Muscle of leg (tissue), 11 donors: Measurements from ENCODE around the gene DCP2. TPM values are rescaled to one million over a fixed set of nuclear protein-coding genes. Genes with fewer than 3 reads are reported as not detected.

Source experiments
- DNase-seq: peaks from one replicate; pipeline ENCODE4 v3.0.0; 2013
- H3K27ac ChIP-seq: one replicate; pipeline ENCODE4 v1.5.1; 2013; ENCODE audit warnings: mild to moderate bottlenecking, low read length, control low read depth
- H3K27me3 ChIP-seq: one replicate; pipeline ENCODE4 v1.6.1; 2013; ENCODE audit warnings: low read length; ENCODE audit not compliant: control insufficient read depth, insufficient read depth
- H3K36me3 ChIP-seq: one replicate; pipeline ENCODE4 v1.6.1; 2013; ENCODE audit warnings: low read length; ENCODE audit not compliant: control insufficient read depth, insufficient read depth
- H3K4me1 ChIP-seq: one replicate; pipeline ENCODE4 v1.6.1; 2013; ENCODE audit warnings: low read length; ENCODE audit not compliant: control insufficient read depth, insufficient read depth
- H3K4me3 ChIP-seq: one replicate; pipeline ENCODE4 v1.5.1; 2013; ENCODE audit warnings: low read length, control low read depth
- H3K9me3 ChIP-seq: replicated peaks from 2 replicates; pipeline ENCODE4 v1.6.1; 2013; ENCODE audit warnings: low read depth, low read length; ENCODE audit not compliant: control insufficient read depth
- WGBS: methylation state at CpG from one replicate; pipeline ENCODE4 v1.1.5; 2013; ENCODE audit warnings: missing lambda C conversion rate; ENCODE audit not compliant: insufficient coverage; 5-methylcytosine and 5-hydroxymethylcytosine counted together
- polyA plus RNA-seq, 8 donors: library from polyadenylated mRNA; unstranded; fragments of 120-200 nt; gene quantifications; one replicate each; pipeline versions ENCODE4 v1.2.1 to v1.2.3, GENCODE V29; 2013; ENCODE audit warnings: inconsistent platforms in 1 of 8, low replicate concordance in 1 of 8; ENCODE audit not compliant: insufficient read length in 8 of 8, insufficient read depth in 1 of 8
- total RNA-seq: library from RNA; stranded (reverse); fragments of 120-200 nt; gene quantifications from one replicate; pipeline ENCODE4 v1.2.4, GENCODE V29; 2013

DCP2 gene
- total and polyA plus RNA-seq, 9 donors = 13.8 to 43.0 (median 20.8) TPM

GRCh38 chr5:113062869-113063508 is 86.4 kb downstream of the DCP2 start:
- peaks cover 41% of the 10 kb centered on the region for H3K4me1 ChIP-seq
- H3K27ac ChIP-seq = peak overlapping the region; percentile 54
- no peak for DNase-seq
- H3K36me3 ChIP-seq = peaks cover 18% of the 10 kb centered on the region
- H3K27me3 ChIP-seq = no peaks in the 10 kb centered on the region
- no peaks in the 10 kb centered on the region for H3K9me3 ChIP-seq
- H3K4me3 ChIP-seq = no peak overlapping the region
- WGBS = no CpG with 5 or more reads among the region's 6 CpGs

- WGBS = 45% methylated on average over 12 of the region's 12 CpGs
- peak; percentile 92 for DNase-seq
- Histone ChIP-seq H3K27me3 (no peaks in the 10 kb centered on the region), H3K36me3 (peaks cover 19% of the 10 kb centered on the region), H3K9me3 (no peaks in the 10 kb centered on the region), H3K4me3 (no peak overlapping the region), H3K4me1 (peaks cover 42% of the 10 kb centered on the region), H3K27ac (peak overlapping the region; percentile 67)
Measured at GRCh38 chr5:113063927-113064326, 87.3 kb downstream of the DCP2 start.

GRCh38 chr5:113064806-113065205 is 88.2 kb downstream of the DCP2 start:
- DNase-seq = no peak
- no peaks in the 10 kb centered on the region for H3K9me3 ChIP-seq
- H3K4me1 ChIP-seq = peaks cover 33% of the 10 kb centered on the region
- WGBS = no CpG with 5 or more reads among the region's 1 CpG
- peaks cover 19% of the 10 kb centered on the region for H3K36me3 ChIP-seq
- H3K4me3 ChIP-seq = no peak overlapping the region
- no peaks in the 10 kb centered on the region for H3K27me3 ChIP-seq
- peak overlapping the region; percentile 67 for H3K27ac ChIP-seq

GRCh38 chr5:113065626-113066025 is 89.0 kb downstream of the DCP2 start:
- no peaks in the 10 kb centered on the region for H3K9me3 ChIP-seq
- peaks cover 31% of the 10 kb centered on the region for H3K4me1 ChIP-seq
- DNase-seq = no peak
- peaks cover 19% of the 10 kb centered on the region for H3K36me3 ChIP-seq
- H3K27me3 ChIP-seq = no peaks in the 10 kb centered on the region
- 100% methylated on average over 2 of the region's 2 CpGs for WGBS
- H3K4me3 ChIP-seq = no peak overlapping the region
- H3K27ac ChIP-seq = no peak overlapping the region

GRCh38 chr5:113067635-113068344 is 91.2 kb downstream of the DCP2 start:
- Histone ChIP-seq H3K4me3 (no peak overlapping the region), H3K4me1 (peaks cover 27% of the 10 kb centered on the region), H3K9me3 (no peaks in the 10 kb centered on the region), H3K27ac (peak overlapping the region; percentile 75), H3K36me3 (peaks cover 32% of the 10 kb centered on the region), H3K27me3 (no peaks in the 10 kb centered on the region)
- 78% methylated on average over 16 of the region's 19 CpGs for WGBS
- peak; percentile 84 for DNase-seq

- Histone ChIP-seq H3K9me3 (no peaks in the 10 kb centered on the region), H3K36me3 (peaks cover 27% of the 10 kb centered on the region), H3K27ac (no peak overlapping the region), H3K4me1 (peaks cover 22% of the 10 kb centered on the region), H3K4me3 (no peak overlapping the region), H3K27me3 (no peaks in the 10 kb centered on the region)
- WGBS = 81% methylated on average over 2 of the region's 2 CpGs
- DNase-seq = no peak
Measured at GRCh38 chr5:113068559-113068958, 92.0 kb downstream of the DCP2 start.

Other genes with a start within 250 kb of the DCP2 start
- 44.8 TPM for gene APC, start 238.9 kb upstream of the DCP2 start, total RNA-seq
- 10 to 100 TPM; 13.1 to 31.1 (median 25.6) TPM for gene APC, start 238.9 kb upstream of the DCP2 start, polyA plus RNA-seq
- 58.9 TPM for gene SRP19, start 115.5 kb upstream of the DCP2 start, total RNA-seq
- gene SRP19, start 115.5 kb upstream of the DCP2 start, polyA plus RNA-seq = 10 to 100 TPM; 59.2 to 70.2 (median 64.5) TPM
- 37.8 TPM for gene REEP5, start 54.6 kb upstream of the DCP2 start, total RNA-seq
- 10 to 100 TPM; 67.0 to 77.9 (median 72.0) TPM for gene REEP5, start 54.6 kb upstream of the DCP2 start, polyA plus RNA-seq